ENCODE measurements around the gene LATS1. TPM values are rescaled to one million over a fixed set of nuclear protein-coding genes. Genes with fewer than 3 reads are reported as not detected.

LATS1 gene
- total and polyA plus RNA-seq, 2 of the 8 experiments (the other 6 are each of a cell fraction or from before 2014, with no cell fraction given), result 8.9 to 21.7 TPM

DNA sequence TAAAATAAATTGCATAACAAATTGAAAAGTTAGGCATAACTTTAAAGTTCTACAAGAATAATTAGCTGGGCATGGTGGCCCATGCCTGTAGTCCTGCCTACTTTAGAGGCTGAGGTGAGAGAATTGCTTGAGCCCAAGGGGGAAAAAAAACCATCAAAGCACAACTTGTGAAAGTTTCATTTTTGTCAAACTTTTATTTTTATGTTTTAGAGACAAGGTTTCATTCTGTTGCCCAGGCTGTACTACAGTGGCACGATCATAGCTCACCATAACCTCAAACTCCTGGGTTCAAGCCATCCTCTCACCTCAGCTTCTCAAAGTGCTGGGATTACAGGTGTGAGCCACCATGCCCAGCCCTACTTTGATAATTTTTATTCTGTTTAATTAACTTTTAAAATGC, 83.6 kb downstream of the LATS1 start (continued):
- TF ChIP-seq, protein P1, sequence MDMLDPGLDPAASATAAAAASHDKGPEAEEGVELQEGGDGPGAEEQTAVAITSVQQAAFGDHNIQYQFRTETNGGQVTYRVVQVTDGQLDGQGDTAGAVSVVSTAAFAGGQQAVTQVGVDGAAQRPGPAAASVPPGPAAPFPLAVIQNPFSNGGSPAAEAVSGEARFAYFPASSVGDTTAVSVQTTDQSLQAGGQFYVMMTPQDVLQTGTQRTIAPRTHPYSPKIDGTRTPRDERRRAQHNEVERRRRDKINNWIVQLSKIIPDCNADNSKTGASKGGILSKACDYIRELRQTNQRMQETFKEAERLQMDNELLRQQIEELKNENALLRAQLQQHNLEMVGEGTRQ (IDR thresholded peaks at IDR 0.05; ENCODE audit: low read length), result no peak
- TF ChIP-seq RXRA (IDR thresholded peaks at IDR 0.05; ENCODE audit: insufficient read depth, low read depth, low read length), result no peak

All from H1 (cell line).